Parathyroid adenoma (tissue), 2 donors: Measurements from ENCODE around the gene ZNF718.
"Not testable (repeated sequence)": the region's sequence is repeated elsewhere in the genome, so short reads cannot be mapped to it uniquely, and the experiment has no call there.

Experiments
- H2AFZ ChIP-seq: fragments of 300-600 bp; sonication (generic); one replicate; pipeline ENCODE4 v1.7.0; 2017; ENCODE audit warnings: antibody characterized with exemption, mild to moderate bottlenecking
- H3K27ac ChIP-seq: fragments of 300-600 bp; sonication (generic); one replicate; pipeline ENCODE4 v1.7.0; 2017
- H3K27me3 ChIP-seq: fragments of 300-600 bp; sonication (generic); one replicate; pipeline ENCODE4 v1.7.0; 2017; ENCODE audit warnings: low read length; ENCODE audit not compliant: control insufficient read depth, insufficient read depth
- H3K36me3 ChIP-seq: fragments of 300-600 bp; sonication (generic); one replicate; pipeline ENCODE4 v1.7.0; 2017; ENCODE audit warnings: low read length; ENCODE audit not compliant: control insufficient read depth, insufficient read depth
- H3K4me1 ChIP-seq: fragments of 300-600 bp; sonication (generic); one replicate; pipeline ENCODE4 v1.7.0; 2017; ENCODE audit warnings: control low read depth
- H3K4me2 ChIP-seq: fragments of 300-600 bp; sonication (generic); one replicate; pipeline ENCODE4 v1.7.0; 2017; ENCODE audit warnings: low read length
- H3K4me3 ChIP-seq: fragments of 300-600 bp; sonication (generic); one replicate; pipeline ENCODE4 v1.7.0; 2017; ENCODE audit warnings: low read depth, low read length
- H3K79me2 ChIP-seq: fragments of 300-600 bp; sonication (generic); one replicate; pipeline ENCODE4 v1.7.0; 2017; ENCODE audit warnings: control low read depth
- H3K9ac ChIP-seq: fragments of 300-600 bp; sonication (generic); one replicate; pipeline ENCODE4 v1.7.0; 2017; ENCODE audit warnings: mild to moderate bottlenecking
- H3K9me3 ChIP-seq: fragments of 300-600 bp; sonication (generic); one replicate; pipeline ENCODE4 v1.7.0; 2017; ENCODE audit warnings: low read length; ENCODE audit not compliant: control insufficient read depth
- TF ChIP-seq, protein P1 (sequence below): fragments of 300-600 bp; sonication (generic); IDR thresholded peaks from one replicate; pipeline ENCODE4 v1.7.0; 2017; ENCODE audit warnings: antibody characterized with exemption, mild to moderate bottlenecking
- donor health status: primary hyperparathyroidism.

ZNF718 gene

DNA sequence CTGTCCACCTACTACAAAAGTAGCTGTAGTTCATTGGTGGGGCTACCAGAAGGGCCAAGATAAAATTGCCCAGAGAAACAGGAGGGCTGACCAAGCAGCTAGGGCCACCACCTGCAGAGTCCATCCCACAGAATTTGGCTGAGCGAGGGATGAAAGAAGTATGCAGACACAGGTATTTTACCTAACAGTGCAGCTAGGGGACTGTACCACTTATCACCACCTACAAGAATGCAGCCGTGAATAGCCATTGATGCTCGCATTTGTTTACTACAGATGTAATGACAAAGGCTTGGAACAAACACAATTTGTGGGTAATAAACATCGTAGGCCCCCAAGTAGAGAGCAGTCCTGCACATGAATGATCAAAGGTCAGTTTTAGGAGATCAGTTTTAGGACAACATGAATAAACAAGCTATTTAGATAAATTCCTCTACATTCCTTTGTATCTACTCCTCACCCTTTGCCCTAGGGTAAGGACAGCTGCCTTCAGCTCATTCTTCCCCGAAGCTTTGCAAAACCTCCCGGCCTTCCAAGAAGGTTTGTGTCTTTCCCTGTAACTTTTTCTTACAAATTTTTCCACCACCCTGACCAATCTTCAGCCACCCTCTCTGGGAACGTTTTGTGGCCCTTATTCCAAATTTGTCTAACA lies 49.5 kb downstream of the ZNF718 start:
- no peak overlapping the region for H3K4me2 ChIP-seq
- H3K27me3 ChIP-seq, result no peaks in the 10 kb centered on the region
- H2AFZ ChIP-seq, result no peak overlapping the region
- H3K9me3 ChIP-seq, result no peaks in the 10 kb centered on the region
- H3K79me2 ChIP-seq, result no peaks in the 10 kb centered on the region
- no peaks in the 10 kb centered on the region for H3K36me3 ChIP-seq
- H3K4me3 ChIP-seq, result no peak overlapping the region
- H3K4me1 ChIP-seq, result no peaks in the 10 kb centered on the region
- TF ChIP-seq, protein P1, sequence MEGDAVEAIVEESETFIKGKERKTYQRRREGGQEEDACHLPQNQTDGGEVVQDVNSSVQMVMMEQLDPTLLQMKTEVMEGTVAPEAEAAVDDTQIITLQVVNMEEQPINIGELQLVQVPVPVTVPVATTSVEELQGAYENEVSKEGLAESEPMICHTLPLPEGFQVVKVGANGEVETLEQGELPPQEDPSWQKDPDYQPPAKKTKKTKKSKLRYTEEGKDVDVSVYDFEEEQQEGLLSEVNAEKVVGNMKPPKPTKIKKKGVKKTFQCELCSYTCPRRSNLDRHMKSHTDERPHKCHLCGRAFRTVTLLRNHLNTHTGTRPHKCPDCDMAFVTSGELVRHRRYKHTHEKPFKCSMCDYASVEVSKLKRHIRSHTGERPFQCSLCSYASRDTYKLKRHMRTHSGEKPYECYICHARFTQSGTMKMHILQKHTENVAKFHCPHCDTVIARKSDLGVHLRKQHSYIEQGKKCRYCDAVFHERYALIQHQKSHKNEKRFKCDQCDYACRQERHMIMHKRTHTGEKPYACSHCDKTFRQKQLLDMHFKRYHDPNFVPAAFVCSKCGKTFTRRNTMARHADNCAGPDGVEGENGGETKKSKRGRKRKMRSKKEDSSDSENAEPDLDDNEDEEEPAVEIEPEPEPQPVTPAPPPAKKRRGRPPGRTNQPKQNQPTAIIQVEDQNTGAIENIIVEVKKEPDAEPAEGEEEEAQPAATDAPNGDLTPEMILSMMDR, result no peak
- no peak overlapping the region for H3K9ac ChIP-seq
- no peak overlapping the region for H3K27ac ChIP-seq

DNA sequence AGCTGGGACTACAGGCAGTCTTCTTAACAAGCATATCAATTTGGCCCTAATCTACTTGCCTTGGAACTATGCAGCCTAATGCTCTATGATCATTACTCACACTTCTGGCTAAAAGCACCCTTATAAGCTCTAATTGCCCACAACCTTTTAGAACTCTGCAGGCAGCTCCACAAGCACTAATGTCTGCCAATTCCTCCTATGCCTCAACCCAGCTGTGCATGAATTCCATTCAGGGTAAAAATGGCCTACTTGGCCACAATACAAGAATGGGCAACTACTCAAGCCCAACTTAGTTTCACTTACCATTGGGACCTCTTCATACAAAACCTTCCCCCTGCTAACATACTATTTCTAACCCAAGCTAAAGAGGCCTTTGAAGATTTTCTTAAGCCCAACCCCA lies 51.7 kb downstream of the ZNF718 start:
- H2AFZ ChIP-seq, result no peak overlapping the region
- H3K4me1 ChIP-seq, result no peaks in the 10 kb centered on the region
- TF ChIP-seq, protein P1, result no peak
- H3K4me2 ChIP-seq, result no peak overlapping the region
- no peak overlapping the region for H3K27ac ChIP-seq
- no peaks in the 10 kb centered on the region for H3K27me3 ChIP-seq
- no peaks in the 10 kb centered on the region for H3K9me3 ChIP-seq
- H3K4me3 ChIP-seq, result no peak overlapping the region
- H3K9ac ChIP-seq, result no peak overlapping the region
- H3K36me3 ChIP-seq, result no peaks in the 10 kb centered on the region
- no peaks in the 10 kb centered on the region for H3K79me2 ChIP-seq

DNA sequence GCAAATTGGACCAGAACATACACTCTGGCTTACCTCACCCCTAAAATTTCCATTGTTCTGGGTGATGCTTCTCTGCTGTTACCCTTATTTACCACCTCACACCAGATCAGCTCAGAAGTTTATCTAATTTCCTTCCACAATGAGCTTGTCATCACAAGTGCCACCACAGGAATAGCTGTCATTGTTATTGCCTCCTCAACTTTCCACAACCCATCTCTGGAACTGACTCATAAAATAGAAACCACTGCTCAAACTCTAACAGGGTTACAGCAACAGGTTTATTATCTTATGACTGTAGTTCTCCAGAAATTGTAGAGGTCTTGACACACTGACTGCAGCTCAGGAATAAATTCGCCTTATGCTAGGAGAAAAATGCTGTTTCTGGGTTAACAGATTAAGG lies 52.7 kb downstream of the ZNF718 start:
- Histone ChIP-seq H3K4me3 (no peak overlapping the region), H3K9ac (no peak overlapping the region), H3K9me3 (no peaks in the 10 kb centered on the region), H3K36me3 (no peaks in the 10 kb centered on the region), H3K4me2 (no peak overlapping the region), H3K4me1 (no peaks in the 10 kb centered on the region), H3K27ac (no peak overlapping the region), H3K27me3 (no peaks in the 10 kb centered on the region), H3K79me2 (no peaks in the 10 kb centered on the region), H2AFZ (no peak overlapping the region)
- TF ChIP-seq, protein P1, result no peak

DNA sequence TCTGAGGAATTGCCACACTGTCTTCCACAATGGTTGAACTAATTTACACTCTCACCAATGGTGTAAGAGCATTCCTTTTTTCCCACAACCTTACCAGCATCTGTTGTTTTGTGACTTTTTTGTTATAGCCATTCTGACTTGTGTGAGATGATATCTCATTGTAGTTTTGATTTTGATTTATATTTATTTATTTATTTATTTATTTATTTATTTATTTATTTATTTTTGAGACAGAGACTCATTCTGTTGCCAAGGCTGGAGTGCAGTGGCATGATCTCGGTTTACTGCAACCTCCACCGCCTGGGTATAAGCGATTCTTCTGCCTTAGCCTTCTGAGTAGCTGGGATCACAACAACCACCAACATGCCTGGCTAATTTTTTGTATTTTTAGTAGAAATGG lies 57.9 kb downstream of the ZNF718 start:
- not testable (repeated sequence) for H3K4me2 ChIP-seq, H3K4me3 ChIP-seq, H3K9ac ChIP-seq, H3K4me1 ChIP-seq, H3K27me3 ChIP-seq, H3K27ac ChIP-seq, H3K79me2 ChIP-seq, H3K36me3 ChIP-seq, H3K9me3 ChIP-seq, H2AFZ ChIP-seq

DNA sequence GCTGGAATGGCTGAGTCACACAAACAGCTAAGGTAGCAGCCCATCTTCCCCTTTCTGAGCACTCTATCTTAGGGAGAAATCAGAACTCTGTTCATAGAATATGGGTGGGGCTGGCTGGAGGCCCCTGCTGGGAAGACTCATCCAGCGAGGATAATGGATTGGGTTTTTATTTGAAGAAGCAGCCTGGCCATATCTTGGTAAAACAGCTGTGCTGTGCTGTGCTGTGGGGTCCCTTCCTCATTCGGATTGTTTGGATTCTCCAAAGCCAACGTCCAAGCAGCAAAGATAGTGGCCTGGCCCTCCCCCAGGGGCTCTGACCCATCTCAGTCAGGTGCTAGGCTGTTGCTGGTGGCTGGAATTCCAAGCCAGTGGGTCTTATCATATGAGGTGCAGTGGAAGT lies 63.8 kb downstream of the ZNF718 start:
- Histone ChIP-seq H3K4me2 (no peak overlapping the region), H3K27ac (no peak overlapping the region), H3K9me3 (peaks cover 5% of the 10 kb centered on the region), H2AFZ (no peak overlapping the region), H3K36me3 (no peaks in the 10 kb centered on the region), H3K4me3 (no peak overlapping the region), H3K4me1 (no peaks in the 10 kb centered on the region), H3K79me2 (no peaks in the 10 kb centered on the region), H3K9ac (no peak overlapping the region), H3K27me3 (no peaks in the 10 kb centered on the region)
- TF ChIP-seq, protein P1, result no peak

DNA sequence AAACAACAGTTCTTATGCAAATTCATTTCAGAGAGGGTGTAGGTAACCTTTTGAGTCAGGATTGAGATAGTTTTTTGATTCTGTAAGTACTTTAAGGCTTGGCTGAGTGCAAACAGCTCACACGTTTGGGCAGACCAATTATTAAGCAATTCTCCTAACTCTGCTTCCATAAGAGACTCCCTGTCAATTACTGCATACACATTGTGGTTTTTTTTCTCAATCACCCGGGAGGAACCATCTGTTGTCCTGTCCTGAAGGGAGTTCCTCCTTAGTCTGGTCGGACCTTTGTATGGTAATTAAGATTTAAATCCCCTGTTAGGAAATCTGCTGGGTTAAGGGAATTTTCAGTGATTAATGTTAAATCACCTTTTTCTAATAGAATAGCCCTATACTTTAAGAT lies 70.9 kb downstream of the ZNF718 start:
- H3K4me1 ChIP-seq, H3K9ac ChIP-seq, H3K36me3 ChIP-seq, H3K79me2 ChIP-seq, H3K4me2 ChIP-seq, H3K27ac ChIP-seq, H3K4me3 ChIP-seq, H3K27me3 ChIP-seq, H3K9me3 ChIP-seq, H2AFZ ChIP-seq: not testable (repeated sequence)
